Glutamatergic neuron (in vitro differentiated cells): ENCODE measurements around the gene APP. TPM values are rescaled to one million over a fixed set of nuclear protein-coding genes. Genes with fewer than 3 reads are reported as not detected.

Source experiments
- DNase-seq: peaks from one replicate; pipeline ENCODE4 v3.0.0; 2022
- H3K27ac Mint-ChIP-seq: one replicate; pipeline ENCODE4 v1.8.0; 2020; ENCODE audit warnings: mild to moderate bottlenecking, mixed read lengths, inconsistent platforms; ENCODE audit not compliant: unreplicated experiment
- H3K27me3 Mint-ChIP-seq: one replicate; pipeline ENCODE4 v1.8.0; 2020; ENCODE audit warnings: mild to moderate bottlenecking, moderate library complexity, mixed read lengths, inconsistent platforms; ENCODE audit not compliant: unreplicated experiment
- H3K36me3 Mint-ChIP-seq: one replicate; pipeline ENCODE4 v1.8.0; 2020; ENCODE audit warnings: mild to moderate bottlenecking, mixed read lengths, inconsistent platforms; ENCODE audit not compliant: unreplicated experiment
- H3K4me1 Mint-ChIP-seq: one replicate; pipeline ENCODE4 v1.8.0; 2020; ENCODE audit warnings: mild to moderate bottlenecking, low read depth, mixed read lengths, inconsistent platforms; ENCODE audit not compliant: unreplicated experiment
- H3K4me3 Mint-ChIP-seq: one replicate; pipeline ENCODE4 v1.8.0; 2020; ENCODE audit warnings: mild to moderate bottlenecking, mixed read lengths, inconsistent platforms; ENCODE audit not compliant: unreplicated experiment
- H3K9me3 Mint-ChIP-seq: one replicate; pipeline ENCODE4 v1.8.0; 2020; ENCODE audit warnings: mild to moderate bottlenecking, moderate library complexity, mixed read lengths, inconsistent platforms; ENCODE audit not compliant: unreplicated experiment
- total RNA-seq: library from RNA; stranded (reverse); fragmentation: NEBNext Ultra II Directional; extraction: Animal tissue kit (Norgen Biotek cat#: 25700); gene quantifications from one replicate; pipeline ENCODE4 v1.2.1, GENCODE V29; 2021; ENCODE audit not compliant: unreplicated experiment
- TF ChIP-seq, protein P1 (sequence below): fragments of 200-600 bp; sonication (generic); IDR thresholded peaks from one replicate; pipeline ENCODE4 v1.5.0; 2021; ENCODE audit not compliant: partially characterized antibody, unreplicated experiment

Gene APP
- total RNA-seq, 1 donor from 2014 or later, result 735 TPM

DNA sequence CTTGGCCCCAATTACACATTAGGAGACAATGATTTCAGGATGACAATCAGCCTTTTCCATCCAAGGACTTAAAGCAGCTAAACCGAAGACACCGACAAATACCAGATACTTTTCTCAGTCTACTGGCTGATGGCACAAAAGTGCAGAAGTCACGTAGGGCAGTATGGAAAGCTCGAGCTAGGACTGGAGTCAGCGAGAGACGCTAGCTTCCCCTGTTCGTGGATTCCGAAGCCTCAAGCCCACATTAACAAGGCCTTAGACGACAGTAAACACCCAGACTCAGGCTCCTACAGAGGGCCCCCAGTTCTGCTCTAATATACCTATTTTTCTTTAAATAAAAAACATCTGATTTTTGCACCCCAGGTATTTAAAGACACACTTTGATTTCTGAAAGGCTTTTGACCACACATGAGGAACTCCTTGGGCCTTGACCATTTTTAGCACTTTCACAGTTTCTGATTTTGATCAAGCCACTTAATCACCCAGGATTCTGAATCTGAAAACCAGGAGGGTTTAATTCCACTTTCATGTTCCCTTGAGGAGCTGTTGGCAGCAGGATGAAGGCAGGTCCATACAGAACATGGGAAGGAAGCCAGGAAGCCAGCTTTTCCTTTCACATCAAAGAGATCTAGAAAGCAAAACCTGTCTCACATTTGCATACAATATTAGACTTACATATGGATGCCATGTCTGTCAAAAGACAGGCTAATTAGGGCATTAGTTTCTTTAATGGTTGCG, 231.7 kb downstream of the APP start:
- TF ChIP-seq, protein P1, sequence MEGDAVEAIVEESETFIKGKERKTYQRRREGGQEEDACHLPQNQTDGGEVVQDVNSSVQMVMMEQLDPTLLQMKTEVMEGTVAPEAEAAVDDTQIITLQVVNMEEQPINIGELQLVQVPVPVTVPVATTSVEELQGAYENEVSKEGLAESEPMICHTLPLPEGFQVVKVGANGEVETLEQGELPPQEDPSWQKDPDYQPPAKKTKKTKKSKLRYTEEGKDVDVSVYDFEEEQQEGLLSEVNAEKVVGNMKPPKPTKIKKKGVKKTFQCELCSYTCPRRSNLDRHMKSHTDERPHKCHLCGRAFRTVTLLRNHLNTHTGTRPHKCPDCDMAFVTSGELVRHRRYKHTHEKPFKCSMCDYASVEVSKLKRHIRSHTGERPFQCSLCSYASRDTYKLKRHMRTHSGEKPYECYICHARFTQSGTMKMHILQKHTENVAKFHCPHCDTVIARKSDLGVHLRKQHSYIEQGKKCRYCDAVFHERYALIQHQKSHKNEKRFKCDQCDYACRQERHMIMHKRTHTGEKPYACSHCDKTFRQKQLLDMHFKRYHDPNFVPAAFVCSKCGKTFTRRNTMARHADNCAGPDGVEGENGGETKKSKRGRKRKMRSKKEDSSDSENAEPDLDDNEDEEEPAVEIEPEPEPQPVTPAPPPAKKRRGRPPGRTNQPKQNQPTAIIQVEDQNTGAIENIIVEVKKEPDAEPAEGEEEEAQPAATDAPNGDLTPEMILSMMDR, result no peak
- Mint-ChIP-seq H3K9me3 (peaks cover under 1% of the 10 kb centered on the region), H3K27ac (peak overlapping the region; percentile 53), H3K4me3 (no peak overlapping the region), H3K36me3 (peaks cover 4% of the 10 kb centered on the region), H3K4me1 (peaks cover 6% of the 10 kb centered on the region), H3K27me3 (peaks cover 2% of the 10 kb centered on the region)
- DNase-seq, result no peak

DNA sequence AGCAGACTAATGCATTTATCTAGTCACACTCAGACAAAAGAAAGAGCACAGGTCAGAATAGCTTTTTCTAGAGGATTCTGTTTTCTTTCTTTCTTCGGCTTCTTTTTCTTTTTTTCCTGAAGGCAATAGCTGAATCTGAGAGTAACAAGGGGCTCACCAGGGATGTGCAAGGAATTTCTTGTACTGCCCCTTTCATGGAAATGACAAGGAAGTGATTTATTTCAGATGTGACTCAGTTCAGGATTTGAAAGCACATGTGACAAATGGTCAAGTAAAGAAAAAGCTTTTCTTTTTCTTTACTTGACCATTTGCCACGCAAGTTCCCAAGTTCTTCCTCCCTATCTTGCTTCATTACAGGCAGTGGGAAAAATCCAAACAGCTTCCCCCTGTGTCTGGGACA, 233.8 kb downstream of the APP start:
- TF ChIP-seq, protein P1, result no peak
- Mint-ChIP-seq H3K4me3 (no peak overlapping the region), H3K9me3 (peaks cover 2% of the 10 kb centered on the region), H3K4me1 (peaks cover 6% of the 10 kb centered on the region), H3K27me3 (peaks cover 3% of the 10 kb centered on the region), H3K27ac (no peak overlapping the region), H3K36me3 (no peaks in the 10 kb centered on the region)
- no peak for DNase-seq

DNA sequence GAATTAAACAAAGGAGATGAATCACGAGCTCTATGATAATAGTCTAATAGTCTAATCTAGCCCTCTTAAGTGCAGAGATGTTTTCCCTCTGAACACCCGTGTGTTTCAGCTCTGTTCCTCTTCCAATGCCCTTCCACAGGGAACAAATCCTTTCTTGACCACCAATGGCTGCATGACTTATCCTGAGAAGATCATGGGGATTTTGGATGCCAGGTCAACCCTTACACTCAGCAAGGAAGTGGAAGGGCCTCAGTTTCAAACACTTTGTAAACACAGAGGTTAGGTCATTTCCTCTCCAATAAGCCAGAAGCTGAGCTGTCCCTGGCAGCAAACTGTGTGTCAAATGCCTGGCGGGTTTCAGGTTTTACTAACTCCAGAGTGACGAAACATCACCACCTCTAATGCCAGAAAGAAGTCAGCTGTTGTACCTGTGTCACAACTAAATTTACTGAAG, 235.8 kb downstream of the APP start:
- DNase-seq, result no peak
- no peak overlapping the region for H3K4me3 Mint-ChIP-seq
- H3K27me3 Mint-ChIP-seq, result peaks cover 3% of the 10 kb centered on the region
- H3K36me3 Mint-ChIP-seq, result no peaks in the 10 kb centered on the region
- TF ChIP-seq, protein P1, result no peak
- H3K27ac Mint-ChIP-seq, result no peak overlapping the region
- H3K4me1 Mint-ChIP-seq, result peaks cover 13% of the 10 kb centered on the region
- H3K9me3 Mint-ChIP-seq, result peaks cover 2% of the 10 kb centered on the region

DNA sequence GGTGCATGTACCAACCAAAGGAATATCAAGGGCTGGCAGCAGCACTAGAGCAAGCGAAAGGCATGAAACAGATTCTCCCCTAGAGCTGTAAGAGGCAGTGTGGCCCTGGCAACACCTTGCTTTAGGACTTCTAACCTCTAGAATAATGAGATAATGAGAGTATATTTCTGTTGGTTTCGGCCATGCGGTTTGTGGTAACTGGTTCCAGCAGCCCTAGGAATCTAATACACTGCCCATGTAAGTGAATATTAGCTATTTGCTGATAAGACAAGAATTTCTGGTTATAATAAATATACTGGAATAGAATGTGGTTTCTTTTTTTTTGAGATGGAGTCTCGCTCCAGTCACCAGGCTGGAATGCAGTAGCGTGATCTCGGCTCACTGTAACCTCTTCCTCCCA, 236.4 kb downstream of the APP start:
- Mint-ChIP-seq H3K9me3 (peaks cover 2% of the 10 kb centered on the region), H3K27ac (no peak overlapping the region), H3K36me3 (no peaks in the 10 kb centered on the region), H3K4me1 (peaks cover 16% of the 10 kb centered on the region), H3K27me3 (peaks cover 4% of the 10 kb centered on the region), H3K4me3 (no peak overlapping the region)
- no peak for DNase-seq
- TF ChIP-seq, protein P1, result no peak

DNA sequence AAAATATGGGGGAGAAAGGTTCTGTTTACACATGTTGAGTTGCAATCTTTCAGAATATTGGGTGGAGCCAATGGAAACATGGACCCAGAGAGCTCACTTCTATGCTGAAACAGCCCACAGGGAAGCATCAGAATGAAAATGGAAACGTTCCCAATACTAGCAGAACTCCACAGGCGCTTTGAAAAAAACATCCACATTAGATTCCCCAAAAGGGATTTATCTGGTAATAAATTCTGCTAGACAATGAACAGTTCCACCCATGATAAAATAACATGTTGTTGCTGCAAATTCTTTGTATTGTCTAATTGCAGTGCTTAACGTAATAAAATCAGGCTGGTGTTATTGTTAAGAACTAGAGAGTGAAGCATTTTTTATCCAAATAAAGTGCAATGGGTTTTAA, 238.8 kb downstream of the APP start:
- TF ChIP-seq, protein P1, result no peak
- peaks cover 4% of the 10 kb centered on the region for H3K27me3 Mint-ChIP-seq
- H3K27ac Mint-ChIP-seq, result no peak overlapping the region
- H3K36me3 Mint-ChIP-seq, result no peaks in the 10 kb centered on the region
- H3K4me1 Mint-ChIP-seq, result peaks cover 16% of the 10 kb centered on the region
- no peak overlapping the region for H3K4me3 Mint-ChIP-seq
- H3K9me3 Mint-ChIP-seq, result peaks cover 8% of the 10 kb centered on the region
- no peak for DNase-seq
